ENCODE data around the gene ZNF710.

The ZNF710 gene

DNA sequence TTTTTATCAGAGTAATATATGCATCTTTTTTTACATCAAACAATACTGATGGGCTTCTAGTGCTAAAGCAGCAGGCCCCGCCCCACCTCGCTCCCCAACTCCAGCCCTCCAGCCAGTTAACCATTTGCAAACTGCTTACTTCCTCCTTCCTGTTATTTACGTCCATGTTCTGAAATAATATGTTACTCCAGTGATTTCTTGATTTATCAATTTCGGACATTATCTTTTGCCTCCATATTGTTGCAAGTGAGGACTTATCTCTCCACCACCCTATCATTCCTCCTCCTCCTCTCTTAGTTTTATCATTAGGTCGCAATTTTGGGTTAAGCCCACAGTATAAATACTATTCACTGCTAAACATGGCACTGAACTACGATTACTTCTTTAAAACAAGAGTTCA lies 39.5 kb downstream of the ZNF710 start:
- no peak for DNase-seq (ENCODE audit: low read depth)

GRCh38 chr15:90042356-90042755 lies 41.2 kb downstream of the ZNF710 start:
- no peak for DNase-seq (ENCODE audit: low read depth)

GRCh38 chr15:90042766-90043529 lies 41.8 kb downstream of the ZNF710 start:
- no peak for DNase-seq (ENCODE audit: low read depth)

DNA sequence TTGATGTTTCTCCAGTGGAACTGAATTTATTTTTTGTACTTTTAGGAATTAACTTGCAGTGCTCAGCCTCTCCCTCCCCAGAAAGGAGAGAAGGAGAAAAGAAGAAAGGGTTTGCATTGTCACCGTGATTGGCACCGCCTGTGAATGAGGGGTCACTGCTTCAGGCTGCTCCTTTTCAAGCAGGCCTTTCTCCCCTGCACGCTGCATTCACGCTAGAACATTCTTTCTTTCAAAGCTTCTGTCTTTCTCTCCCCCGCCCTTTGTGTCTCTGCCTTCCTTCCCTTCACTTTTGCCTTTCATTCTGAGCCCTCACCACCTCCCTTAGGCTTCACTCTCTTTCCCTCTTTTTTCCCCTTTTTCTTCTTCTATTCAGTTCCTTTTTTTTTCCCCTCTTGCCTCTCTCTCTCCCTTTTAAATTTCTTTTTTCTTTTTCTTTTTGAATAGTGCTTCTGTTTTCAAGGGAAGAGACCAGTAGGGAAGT lies 42.4 kb downstream of the ZNF710 start:
- no peak for DNase-seq (ENCODE audit: low read depth)

DNA sequence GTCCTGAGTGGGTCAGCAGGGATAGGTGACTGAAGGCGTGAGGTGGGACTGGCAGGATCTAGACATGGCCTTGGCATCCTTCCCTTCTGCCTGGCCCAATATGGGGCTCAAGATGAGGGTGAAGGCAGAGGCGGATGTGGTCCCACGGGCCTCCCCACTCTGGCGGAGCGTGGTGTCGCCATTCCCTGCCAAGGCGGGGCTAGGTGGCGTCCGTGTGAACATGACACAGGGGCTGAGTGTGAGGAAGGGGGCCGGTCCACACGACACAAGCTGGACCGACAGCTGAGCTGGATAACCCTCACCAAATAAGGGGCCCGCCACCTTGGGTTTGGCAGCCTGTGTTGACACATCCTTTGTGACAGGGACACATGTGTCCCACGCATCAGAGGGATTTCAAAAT lies 43.1 kb downstream of the ZNF710 start:
- DNase-seq (ENCODE audit: low read depth) = no peak

DNA sequence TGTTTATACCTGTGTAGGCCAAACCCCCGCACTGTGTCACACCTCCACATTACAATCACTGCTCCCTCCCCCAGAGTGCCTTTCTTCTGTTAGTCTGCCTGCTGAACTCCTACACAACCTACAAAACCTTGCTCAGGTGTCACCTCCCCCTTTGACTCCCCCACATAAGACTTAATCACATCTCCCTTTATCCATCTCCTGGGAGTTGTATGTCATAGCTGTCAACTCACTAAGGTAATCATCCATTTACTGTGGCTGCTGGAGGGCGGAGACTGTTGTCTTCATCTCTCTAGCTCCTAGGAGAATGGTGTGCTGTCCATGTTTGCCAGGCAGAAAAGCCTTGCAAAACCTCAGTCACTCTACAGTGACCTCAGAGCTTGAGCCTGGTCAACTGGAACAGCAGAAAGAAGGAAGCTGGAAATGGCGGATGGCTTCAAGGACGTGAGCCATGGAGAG lies 43.8 kb downstream of the ZNF710 start:
- DNase-seq (ENCODE audit: low read depth) = no peak

- DNase-seq (ENCODE audit: low read depth) = no peak
Observed at GRCh38 chr15:90046289-90046688, 45.2 kb downstream of the ZNF710 start.

DNA sequence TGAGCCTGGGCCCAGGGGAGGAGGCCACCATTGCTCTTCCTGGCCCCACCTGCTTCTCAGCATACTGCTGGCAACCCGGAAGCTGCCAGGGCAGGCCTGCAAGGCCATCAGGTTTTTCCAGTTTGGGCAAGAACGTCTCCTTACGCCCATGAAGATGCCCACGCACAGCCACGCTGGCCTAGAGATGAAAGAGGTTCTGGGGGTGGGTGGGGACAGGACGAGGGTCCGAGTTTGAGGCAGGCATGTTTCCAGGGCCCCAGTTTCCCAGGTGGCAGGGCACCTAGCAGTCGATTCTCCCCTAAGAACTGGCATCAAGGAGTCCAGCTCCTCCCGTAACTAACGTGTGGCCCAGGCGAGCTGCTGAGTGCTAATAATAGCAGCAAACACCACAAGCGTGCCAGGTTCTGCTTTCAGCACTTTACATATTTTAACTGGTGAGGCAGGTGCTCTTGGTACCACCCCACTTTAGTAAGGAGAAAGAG lies 45.8 kb downstream of the ZNF710 start:
- DNase-seq (ENCODE audit: low read depth) = no peak

- no peak for DNase-seq (ENCODE audit: low read depth)
Observed at GRCh38 chr15:90047956-90048575, 46.9 kb downstream of the ZNF710 start.

- no peak for DNase-seq (ENCODE audit: low read depth)
Observed at GRCh38 chr15:90049030-90049429, 47.9 kb downstream of the ZNF710 start.

GRCh38 chr15:90049666-90050604 lies 48.8 kb downstream of the ZNF710 start:
- DNase-seq (ENCODE audit: low read depth) = no peak

GRCh38 chr15:90051874-90052273 lies 50.8 kb downstream of the ZNF710 start:
- DNase-seq (ENCODE audit: low read depth) = no peak

DNA sequence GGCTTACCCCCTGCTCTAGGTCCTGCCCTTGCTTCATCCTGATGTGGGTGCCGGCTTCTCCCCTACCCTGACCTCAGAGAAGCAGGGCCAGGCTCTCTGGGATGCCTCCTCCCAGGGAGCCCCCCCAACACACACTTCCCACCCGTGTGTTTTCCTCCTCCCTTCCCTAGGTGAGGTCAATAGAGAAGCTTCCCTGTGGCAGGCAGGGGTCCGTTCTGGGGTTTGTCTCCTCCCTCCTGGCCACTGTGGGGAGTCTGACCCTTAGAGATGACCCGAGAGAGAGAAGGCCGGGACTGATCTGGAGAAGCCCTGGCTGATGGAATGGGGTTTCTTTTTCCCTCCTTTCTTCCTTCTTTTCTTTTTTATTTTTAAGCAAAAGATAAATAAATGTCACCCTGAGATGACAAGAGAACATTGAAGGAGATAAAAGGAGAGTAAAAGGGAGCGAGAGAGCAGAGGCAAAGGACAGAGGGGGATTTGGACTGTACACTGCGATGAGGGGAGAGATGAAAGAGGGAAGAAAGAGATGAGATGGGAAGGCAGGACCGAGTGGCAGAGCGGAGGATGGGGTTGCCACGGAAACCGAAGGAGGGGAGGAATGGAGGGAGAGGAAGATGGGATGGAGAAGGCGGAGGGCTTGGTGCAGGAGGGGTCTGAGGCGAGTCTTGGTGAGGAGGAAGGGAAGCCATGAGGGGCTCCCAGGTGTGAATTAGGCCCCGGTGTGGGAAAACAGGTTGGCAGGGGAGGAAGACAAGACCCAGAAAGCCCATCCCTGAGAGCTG lies 52.8 kb downstream of the ZNF710 start:
- DNase-seq (ENCODE audit: low read depth) = no peak

GRCh38 chr15:90054618-90055097 lies 53.5 kb downstream of the ZNF710 start:
- DNase-seq (ENCODE audit: low read depth) = no peak

DNA sequence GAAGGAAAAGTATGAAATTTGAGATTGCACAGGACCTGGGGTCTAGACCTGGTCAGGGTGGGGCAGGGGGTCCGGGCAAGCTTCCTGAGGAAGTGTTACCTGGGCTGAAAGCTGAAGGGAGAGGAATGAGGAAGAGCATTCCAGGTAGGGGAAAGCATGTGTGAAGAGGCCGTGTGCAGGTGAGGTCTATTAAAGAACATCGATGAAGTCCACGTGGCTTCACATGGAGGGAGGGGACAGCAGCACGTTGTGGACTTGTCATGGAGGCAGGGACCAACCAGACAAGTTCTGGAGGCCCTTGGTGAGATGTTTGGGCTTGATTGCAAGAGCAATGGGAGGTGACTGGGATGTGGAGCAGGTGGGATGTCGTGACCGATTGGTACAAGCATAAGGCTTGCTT lies 54.1 kb downstream of the ZNF710 start:
- no peak for DNase-seq (ENCODE audit: low read depth)

DNA sequence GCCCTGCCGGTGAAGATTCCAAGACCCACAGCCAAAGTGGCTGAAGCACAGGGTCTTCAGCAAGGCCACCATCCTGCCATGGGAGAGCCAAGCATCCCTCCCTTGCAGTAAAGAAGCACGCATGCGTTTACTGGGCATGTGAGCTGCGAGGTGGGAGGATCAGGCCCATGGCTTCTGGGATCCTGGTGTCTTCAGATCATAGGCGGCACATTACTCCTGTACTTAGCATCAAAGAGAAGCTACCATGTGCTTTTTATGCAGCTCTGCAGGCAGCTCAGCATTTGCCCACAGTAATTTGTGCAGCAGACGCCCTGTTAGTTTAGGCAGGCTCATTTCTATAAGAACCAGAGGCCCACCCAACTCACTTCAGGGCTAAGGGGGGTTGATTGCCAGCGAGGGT lies 55.4 kb downstream of the ZNF710 start:
- DNase-seq (ENCODE audit: low read depth) = no peak

GRCh38 chr15:90058308-90058707 lies 57.2 kb downstream of the ZNF710 start:
- DNase-seq (ENCODE audit: low read depth) = no peak

DNA sequence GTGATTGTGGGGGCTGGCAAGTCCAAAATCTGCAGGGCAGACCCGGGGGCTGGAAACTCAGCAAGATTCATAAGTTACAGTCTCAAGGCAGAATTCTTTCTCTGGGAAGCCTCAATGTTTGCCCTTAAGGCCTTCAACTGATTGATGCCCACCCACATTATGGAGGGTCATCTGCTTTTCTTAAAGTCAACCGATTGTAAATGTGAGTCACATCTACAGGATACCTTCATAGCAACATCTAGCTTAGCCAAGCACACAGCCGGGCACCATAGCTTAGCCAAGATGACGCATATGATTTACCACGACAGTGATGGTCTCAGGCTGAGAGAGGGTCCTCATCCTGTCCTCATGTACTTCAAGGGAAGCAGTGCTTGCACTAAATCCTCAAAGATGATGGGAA lies 57.7 kb downstream of the ZNF710 start:
- no peak for DNase-seq (ENCODE audit: low read depth)

GRCh38 chr15:90059208-90059985 lies 58.3 kb downstream of the ZNF710 start:
- DNase-seq (ENCODE audit: low read depth) = no peak

DNA sequence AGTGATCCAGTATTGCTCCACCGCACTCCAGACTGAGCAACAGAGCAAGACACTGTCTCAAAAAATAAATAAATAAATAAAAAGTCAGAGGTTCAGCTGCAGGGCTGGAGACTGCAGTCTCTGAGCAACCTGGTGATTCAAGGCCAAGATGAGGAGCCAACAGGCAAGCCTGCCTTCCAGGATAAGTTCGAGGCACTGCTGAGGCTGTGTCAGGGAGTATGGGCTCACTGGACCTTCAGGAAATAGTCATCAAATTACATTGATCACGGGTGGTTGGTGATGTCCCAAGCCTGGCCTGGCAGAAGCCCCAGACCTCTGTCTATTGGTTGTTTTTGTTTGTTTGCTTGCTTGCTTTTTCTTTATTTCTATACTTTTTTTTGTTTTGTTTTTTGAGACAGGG lies 59.7 kb downstream of the ZNF710 start:
- DNase-seq (ENCODE audit: low read depth) = peak; percentile 7

DNA sequence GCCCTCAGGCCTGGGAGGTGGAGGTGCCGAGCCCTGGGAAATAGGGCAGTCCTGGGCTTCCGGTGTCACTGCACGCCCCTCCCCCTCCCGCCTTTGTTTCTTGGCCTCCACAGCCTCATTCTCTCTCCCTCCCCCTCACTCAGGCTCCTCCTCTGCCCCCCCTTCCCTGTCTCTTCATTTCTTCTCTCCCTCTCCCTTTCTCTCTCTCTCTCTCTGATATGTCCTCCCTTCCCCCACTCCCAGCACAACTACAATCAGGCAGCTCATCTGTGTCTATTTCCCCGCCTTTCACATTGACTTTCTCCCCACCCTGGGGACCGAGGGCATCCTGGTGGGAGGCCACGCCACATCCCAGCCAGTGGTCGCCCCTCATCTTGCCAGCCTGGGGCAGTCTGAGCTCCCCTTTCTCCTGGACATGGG lies 60.9 kb downstream of the ZNF710 start:
- no peak for DNase-seq (ENCODE audit: low read depth)

Measured in stromal cell of bone marrow (primary cell).